GM19324 (cell line): ENCODE measurements around the gene TEX54.
"Not testable (repeated sequence)": the region's sequence is repeated elsewhere in the genome, so short reads cannot be mapped to it uniquely, and the experiment has no call there.

Source experiments
- ATAC-seq: cut with Tn5 transposase; IDR thresholded peaks from one replicate; pipeline ENCODE4 v1.9.1; 2021; ENCODE audit warnings: mild to moderate bottlenecking, moderate library complexity; ENCODE audit not compliant: unreplicated experiment, low FRiP score

The TEX54 gene

DNA sequence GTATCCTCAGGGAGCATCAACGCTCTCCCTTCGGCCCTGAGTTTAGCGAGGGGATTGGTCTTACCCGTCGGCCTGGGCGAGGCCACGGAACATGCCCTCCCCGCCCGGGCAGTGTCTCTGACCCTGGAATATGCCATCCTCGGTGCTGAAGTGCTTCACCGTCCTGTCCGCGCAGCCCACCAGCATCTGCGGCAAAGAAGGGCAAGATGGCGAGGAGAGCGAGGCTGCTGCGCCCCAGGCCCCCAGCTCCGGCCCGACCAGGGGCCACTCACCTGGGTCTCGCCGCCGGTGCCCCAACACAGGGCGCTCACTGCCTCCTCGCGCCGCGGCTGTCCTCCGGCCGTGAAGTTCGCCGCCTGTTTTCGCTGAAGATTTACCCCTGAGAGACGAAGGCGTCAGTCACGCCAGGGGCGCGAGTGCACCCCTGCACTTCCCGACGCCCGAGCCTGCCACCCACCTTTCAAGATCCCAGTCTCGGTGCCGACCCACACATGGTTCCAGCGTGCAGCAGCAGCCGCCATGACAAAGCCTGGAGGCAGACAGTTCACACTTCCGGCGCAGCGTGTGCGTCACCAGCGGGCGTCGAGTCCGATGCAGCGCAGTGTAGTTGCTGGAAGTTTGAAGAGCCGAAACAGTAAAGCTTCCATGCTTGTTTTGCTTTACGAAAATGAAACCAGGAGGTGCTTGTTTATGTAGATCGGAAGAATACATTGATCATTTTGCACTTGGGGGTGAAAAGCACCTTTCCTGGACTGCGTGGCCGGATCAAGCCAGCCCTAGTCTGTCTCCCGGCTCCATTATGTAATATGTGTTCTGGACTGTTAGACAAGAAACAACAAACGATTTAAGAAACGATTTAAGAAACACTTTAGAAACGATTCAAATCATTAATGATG is 6.7 kb upstream of the TEX54 start, which contains the start of gene WDR74:
WDR74 (minus strand) TSS at position 541 of the 896 bp plus-strand sequence; CDS start at position 521, 20 bp downstream.
- ATAC-seq, result peak; percentile 67

DNA sequence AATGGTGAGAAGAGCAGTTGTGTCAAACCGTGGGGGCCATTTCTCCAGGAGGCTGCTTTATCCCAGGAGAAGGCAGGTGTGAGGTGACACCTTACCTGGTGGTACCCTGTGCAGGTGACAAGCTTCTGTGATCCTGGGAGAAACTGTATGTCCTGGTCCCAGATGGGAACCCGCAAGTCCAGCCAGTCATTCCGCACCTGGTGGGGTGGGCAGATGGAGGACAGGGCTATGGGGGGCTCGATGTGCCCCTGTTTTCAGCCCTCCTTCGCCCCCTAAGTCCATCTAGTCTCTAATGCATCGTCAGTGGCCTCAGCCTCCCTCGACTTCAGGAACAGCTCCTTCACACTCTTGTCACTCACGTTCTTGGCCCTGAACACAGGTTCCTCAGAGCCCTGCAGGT is 2.7 kb upstream of the TEX54 start:
- ATAC-seq, result no peak

DNA sequence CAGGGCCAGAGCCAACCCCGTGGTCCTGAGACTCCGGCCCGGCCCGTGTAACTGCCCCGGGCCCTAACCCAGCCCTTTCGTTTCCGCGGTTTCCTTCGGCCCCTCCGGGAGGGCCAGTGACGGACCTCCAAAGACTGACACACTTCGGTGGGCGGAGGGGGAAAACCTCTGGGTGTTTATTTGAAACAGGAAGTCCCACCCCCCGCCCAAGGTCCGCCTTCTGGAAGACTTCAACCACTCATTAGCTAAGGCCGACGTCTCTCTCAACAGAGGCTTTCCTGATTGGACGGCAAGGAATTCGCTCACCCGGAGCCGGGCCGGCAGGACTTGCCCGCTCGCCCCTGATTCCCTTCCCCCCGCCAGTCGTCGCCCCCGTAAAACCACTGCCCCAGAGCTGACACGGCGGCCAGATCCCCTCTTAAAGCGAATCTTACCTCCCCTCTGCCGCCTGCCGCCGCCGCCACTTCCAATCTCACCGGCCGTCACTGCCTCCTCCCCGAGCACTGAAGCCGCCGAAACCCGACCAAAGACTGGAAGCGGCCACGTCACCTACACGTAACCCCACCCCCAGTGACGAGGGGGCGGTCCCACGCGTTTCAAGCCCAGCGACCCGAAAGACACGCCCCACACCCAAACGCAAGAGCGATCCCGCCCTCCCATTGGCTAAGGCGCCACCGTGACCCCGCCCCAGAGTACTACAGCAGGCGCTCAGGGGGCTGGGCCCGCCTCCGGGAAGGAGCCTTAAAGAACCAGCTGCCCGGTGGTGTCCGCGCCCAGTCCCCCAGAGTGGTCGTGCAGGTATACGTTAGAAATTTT is 913 bp downstream of the TEX54 start, which contains the start of gene STX5:
STX5 (minus strand) TSS at position 532 of the 816 bp plus-strand sequence. CDS start 808 bp downstream, outside the sequence.
- peak; percentile 90 for ATAC-seq

DNA sequence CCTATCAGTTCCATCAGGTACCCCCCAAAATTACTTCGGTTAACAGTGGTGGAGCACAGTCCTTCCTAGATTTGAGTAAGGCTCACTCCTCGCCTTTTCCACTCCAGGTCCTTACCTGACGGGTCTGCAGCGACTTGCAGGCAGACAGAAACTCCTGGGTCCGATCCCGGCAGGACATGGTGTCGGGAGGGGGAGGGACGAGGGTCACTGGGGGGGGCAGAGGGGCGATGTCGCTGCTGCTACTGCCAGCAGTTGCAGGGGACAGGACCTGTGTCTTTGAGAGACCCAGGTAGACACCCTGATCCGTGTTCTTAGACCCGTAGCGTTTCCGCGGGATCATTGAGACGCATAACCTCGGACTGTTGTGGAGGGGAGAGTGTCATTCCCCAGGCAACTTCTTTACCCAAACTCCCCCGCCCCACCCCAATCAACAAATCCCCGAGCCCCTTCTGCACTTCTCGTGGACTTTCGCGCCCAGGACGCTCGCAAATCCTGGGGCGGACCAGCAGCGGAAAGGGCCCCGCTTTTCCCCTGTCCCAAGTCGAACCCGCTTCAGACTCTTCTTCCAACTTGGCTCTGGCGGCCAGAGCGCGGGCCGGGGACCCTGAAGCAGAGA is 1.6 kb downstream of the TEX54 start:
- no peak for ATAC-seq

DNA sequence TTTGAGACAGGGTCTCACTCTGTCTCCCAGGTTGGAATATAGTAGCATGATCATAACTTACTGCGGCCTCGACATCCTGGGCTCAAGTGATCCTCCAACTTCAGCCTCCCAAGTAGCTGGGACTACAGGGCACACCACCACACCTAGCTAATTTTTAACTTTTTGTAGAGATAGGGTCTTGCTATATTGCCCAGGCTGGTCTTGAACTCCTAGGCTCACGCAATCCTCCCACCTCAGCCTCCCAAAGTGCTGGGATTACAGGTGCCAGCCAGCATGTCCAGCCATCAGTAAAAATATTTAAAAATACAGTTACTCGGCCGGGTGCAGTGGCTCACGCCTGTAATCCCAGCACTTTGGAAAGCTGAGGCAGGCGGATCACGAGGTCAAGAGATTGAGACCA is 4.5 kb downstream of the TEX54 start:
- ATAC-seq, result not testable (repeated sequence)

DNA sequence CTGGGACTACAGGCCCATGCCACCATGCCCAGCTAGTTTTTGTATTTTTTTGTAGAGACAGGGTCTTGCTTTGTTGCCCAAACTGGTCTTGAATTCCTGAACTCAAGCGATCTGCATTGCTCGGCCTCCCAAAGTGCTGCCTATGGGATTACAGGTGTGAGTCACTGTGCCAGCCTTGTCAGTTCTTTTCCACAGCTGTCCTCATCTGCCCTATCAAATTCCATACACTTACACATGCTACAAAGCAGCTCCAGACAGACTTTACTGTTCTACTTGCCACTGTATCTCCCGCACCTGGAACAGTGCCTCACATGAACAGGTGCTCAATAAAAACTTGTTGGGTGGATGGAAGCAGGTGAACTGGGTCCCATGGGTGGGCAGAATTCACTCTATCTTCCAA is 9.0 kb downstream of the TEX54 start:
- no peak for ATAC-seq

DNA sequence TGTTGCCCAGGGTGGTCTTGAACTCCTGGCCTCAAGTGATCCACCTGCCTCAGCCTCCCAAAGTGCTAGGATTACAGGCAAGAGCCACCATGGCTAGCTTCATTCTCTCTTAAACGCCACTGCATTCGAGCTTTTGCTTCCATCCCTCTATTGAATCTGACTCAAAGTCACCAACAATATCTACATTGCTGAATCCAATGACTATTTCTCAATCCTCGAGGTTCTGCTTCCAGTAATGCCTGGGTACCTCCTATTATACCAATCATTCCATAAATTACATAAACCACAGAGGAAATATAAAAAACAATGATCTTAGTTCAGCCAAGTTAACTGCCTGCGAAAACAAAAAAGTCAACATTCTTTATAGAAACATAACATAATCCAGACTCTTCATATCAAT is 15.5 kb downstream of the TEX54 start:
- ATAC-seq, result no peak

DNA sequence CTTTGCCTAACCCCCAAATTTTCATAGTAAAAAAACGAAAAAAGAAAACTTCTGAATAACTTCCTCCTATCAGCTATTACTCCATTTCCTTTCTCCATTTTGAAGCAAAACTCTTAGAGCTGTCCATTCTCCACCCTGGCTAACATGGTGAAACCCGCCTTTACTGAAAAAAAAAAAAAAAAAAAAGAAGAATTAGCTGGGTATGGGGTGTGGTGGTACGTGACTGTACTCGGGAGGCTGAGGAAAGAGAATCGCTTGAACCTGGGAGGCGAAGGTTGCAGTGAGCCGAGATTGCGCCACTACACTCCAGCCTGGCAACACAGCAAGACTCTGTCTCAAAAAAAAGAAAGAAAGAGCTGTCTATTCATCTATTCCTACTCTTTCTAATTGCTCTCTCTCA is 16.1 kb downstream of the TEX54 start:
- no peak for ATAC-seq

DNA sequence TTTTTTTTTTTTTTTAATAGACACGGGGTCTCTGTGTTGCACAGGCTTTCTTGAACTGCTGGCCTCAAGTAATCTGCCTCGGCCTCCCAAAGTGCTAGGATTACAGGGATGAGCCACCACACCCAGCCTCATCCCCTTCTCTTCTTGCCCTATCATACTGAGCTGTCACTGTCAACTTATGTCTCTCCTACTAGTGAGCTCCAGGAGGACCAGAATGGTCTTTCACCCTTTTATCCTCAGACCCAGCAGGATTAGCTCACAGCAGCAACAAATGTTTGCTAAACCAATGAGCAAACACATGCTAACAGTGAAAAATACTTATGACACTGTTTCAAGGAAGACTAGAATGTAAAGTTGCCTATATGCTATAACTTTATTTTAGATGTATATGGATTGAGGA is 21.0 kb downstream of the TEX54 start:
- no peak for ATAC-seq

DNA sequence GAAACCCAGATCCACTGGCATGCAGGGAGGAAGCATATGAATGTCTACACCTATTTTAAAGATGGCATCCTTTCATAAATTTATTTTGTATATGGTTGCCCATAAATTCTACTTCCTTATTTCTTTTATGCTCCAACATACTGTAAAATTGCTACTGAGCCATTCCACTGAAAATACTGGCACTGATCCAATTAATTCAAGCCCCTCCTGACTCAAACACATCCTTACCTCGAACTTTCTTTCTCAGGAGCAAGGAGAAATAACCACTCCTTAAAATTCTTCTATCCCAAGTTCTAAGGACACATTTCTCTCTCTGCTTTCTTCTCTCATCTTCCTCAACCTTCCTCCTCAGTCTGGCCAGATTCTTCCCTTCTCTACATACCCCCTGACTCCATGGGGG is 21.9 kb downstream of the TEX54 start:
- ATAC-seq, result no peak

DNA sequence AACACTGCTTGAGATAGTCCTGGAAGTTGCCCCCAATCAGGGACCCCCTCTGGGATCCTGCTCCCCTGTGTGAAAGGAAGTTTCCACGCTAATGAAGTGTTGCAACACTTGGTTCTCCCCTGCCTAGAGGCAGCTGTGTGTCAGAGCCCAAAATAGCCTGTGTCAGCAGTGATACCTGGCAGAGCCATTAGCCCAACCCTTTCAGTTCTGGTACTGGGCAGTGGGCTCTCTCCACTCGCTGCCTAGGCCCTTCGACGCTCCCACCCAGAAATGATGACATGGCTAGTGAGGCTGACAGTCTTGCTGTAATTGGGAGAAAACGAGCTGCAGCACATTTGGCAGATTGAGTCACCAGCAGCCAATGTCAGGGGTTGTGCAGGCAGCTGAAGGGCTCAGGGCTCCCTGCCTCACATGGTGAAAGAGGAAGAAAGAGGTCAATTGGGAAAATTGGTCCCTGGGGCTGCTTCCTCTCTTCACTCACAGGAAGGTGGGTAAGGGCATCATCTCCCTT is 26.0 kb downstream of the TEX54 start:
- ATAC-seq, result no peak

DNA sequence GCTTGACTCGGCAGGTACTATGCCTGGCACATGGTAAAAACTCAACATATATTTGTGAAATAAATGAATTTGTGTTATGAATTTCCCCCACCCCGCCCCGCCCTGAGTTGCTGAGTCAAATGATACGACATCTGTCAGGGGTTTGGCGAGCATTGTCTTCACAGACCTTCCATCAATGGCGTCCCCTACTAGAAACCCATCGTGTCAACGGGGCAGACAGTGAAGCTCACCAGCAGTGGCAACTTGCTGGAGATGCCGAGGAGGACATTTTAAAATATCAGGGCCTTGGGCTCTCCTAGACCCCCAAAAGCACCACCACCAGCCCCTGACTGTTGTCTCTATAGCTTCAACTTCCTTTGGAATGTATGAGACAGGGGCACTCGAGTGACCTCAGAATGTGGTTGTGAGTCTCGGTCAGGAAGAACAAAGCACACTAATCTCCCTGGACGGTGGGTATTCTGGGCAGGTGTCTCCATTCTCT is 26.6 kb downstream of the TEX54 start:
- ATAC-seq, result no peak

DNA sequence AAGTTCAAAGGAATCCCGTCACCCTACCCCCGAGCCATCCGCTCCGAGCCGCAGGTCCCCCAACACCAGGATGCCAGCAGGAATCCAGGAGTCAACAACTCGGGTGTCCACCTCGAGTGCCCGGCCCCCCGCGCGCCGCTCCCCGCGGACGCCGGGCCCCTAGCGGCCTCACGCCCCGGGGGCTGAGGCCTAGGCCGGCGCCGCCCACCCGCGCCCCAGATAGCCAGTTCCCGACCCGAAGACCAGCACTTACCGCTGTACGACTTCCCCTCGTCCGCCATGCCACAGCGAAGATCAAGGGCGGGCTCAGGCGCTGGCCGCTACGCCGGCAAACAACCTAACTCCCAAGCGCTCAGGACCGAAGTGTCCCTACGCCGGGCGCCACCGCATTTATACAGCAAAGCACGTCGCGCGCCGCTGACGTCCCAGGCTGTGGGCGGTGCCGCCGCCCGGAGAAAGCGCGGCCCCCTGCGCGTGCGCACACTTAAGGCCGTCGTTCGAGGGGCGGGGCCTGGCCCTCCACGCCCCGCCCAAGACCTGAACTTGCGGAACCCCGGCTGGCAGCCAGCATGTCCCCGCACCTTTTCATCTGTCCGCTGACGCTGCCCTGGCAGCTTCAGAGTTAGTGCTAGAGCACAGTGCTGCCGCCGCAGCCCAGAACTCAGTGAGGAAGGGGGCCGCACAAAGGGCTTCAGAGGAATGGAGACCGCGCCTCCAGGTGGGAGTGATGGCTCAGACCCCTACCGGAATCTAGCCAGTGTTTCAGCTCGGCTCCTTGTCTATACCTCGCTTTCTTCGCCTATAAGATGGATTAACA is 27.4 kb downstream of the TEX54 start, which contains the start of gene NXF1:
NXF1 (minus strand) TSS at position 365 of the 817 bp plus-strand sequence; CDS start at position 281, 84 bp downstream.
- peak; percentile 94 for ATAC-seq

DNA sequence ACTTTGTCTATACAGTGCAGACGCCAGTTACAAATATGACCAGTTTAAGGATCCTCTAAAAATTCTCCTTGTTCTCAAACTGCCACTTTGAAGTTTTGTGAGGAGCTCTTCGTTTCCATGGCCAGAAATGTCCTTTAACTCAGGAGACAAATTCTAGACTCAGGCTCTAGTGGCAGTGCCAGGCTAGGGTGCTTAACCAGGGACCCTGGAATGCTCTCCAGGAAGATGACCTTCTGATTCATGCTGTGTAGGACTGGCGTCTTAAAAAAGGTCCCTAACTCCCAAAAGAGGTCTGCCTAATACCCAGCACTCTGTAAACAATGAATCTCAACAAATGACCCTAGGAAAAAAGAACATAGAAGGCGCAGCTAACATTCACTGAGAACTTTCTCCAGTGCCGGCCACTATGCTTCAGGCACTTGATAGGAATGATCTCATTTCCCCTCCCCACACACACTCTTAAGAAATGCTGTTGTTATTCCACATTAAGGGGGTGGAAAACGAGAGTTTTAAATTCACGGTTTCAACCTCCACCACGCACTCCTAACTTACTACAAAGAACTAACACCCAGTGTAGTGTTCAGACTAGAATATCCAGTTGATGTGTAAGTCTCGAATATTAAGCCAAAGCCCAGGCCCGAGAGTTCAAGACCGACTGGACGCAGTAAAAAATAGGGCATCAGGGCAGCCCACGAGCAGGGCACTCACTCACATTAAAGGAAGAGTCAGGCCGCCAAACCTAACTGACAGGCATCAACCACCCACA is 28.1 kb downstream of the TEX54 start:
- no peak for ATAC-seq

DNA sequence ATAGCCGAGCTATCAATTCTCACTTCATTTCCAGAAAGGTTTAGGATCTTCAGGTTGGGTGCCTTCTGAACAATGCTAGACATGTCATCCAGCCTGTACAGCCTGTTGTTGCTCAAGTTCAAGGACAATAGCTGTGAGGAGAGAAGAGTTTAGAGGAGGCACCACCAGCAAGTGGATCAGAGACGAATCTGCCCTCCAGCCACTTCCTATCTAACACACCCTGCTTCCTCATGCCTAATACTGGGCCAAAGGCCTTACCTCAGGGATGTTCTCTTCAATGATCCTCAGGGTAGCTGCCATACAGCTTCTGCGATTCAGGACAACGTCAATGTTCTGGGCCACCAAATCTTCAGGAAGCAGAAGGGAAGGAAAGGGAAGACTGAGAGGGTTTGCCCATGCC is 31.6 kb downstream of the TEX54 start:
- ATAC-seq, result no peak

DNA sequence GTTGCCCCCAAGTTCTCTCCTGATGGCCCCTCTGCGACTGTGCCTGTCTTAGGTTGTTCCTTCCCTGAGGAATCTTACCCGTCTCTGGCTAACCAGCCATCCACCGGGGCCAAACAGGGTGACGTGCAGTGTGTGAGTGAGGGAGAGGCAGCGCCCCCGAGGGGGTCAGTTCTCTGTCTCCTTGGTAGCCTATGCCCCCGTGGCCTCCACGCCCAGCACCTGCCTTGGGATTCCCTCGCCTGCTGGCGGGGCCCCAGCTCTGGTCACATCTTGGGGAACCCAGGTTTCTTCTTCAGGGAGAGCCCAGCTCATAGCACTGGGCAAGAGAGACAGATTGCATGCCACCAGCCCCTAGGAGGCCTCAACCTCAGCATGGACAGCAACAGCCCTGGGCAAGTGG is 33.2 kb downstream of the TEX54 start:
- ATAC-seq, result no peak

DNA sequence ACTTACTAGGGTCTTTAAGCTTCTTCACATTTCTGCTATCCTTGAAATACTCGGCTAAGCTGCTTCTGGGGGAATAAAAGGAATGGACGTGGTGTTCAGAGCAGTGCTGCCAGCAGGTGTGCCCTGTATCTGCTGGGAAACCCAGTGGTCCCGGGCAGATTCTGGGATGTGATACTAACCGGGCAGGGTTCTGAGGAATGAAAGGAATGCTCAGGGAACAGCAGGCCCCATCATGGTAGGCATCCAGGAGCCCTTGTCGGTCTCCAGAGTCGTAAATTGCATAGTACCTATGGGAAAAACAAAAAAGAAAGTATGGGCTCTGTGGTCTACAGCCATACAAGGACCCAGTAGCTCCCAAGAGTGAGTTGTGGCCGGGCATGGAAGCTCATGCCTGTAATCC is 36.4 kb downstream of the TEX54 start:
- no peak for ATAC-seq

DNA sequence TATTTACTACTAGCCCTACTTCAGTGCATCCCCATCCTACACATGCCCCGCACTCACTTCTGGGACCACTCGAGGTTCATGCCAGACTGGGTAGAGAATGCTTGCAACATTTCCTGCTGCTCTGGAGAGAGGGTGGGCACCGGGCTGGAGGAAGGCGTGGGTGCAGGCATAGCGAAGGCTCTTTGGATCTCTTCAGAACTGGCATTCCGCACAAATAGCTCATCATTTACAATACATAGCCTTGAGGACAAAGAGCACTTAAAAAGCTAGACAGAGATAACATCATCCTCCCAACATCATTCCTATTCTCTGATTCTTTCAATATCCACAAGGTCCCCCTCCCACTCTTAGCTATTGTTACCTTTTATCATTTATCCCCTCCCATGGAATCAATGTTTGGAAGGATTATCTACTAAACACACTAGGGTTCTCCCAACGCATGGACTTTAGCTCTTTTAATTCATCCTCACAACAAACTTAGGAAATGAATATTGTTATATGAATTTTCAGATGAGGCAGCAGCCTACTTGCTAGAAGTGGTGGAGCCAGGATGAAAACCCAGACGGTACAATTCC is 38.4 kb downstream of the TEX54 start:
- no peak for ATAC-seq

DNA sequence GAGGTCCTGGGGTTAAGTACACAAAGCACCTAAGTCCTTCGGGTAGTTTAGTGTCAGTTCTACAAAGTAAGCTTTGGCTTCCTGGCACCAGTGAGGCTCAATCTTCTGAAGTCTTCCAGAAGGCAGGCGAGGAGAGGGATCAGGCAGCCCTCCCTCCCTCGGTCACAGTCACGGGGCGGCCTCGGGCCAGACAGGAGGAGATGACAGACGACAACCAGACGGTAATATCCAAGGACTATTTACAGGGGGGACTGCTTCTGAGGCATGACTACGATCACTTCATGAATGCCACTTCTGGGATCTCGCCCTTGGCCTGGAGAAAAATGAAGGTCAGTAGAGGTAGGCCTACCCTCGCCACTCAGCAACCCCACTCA is 40.5 kb downstream of the TEX54 start:
- ATAC-seq, result no peak
